ENCODE measurements around the gene EXOC6.
A peak's percentile ranks its signal among the peaks of the same experiment; 100 is the strongest.

The EXOC6 gene

DNA sequence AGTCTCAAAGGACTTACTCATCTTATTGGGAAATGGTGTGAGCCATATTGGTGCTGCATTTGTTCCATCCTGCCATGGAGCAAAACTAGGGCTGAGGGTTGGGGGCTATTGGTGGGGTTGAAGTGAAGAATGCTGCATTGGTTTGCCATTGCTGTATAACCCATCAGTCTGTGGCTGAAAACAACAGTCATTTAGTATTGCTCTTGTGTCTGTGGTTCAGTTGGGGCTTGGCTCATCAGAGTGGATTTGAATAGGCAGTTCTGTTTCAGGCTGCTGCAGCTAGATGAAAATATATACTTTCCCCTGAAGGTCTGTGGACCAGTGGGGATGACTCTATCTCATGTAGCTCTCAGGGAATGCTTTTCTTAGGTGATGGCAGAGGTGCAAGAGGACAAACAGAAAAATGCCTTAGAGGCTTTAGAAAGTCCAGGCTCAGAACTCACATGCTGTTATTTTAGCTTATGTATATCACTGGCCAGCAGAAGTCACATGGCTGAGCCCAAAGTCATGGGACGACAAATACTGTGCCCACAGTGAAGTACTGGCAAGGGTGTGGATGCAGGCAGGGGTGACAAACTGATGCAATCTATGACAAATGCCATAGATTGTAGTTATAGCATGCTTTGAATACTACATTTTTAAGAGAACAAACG is 15.2 kb upstream of the EXOC6 start:
- no peak for DNase-seq

DNA sequence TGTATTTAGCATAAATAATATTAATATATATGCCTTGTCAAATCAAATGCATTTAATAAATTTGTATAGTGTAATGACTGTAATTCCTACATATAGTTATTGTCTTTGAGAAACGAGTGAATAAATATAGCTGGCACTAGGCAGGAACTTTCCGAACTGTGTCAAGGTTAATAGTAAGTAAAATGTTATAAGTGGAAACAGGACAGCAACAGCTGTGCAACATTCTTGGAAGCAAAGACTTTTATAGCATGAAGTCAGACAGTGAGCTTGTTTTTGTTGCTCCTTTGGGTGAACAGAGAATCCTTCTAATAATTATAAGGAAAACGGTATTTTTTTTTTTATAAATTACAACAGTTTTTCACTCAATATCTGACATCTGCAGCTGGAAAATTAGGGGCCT is 14.0 kb upstream of the EXOC6 start:
- DNase-seq = no peak

DNA sequence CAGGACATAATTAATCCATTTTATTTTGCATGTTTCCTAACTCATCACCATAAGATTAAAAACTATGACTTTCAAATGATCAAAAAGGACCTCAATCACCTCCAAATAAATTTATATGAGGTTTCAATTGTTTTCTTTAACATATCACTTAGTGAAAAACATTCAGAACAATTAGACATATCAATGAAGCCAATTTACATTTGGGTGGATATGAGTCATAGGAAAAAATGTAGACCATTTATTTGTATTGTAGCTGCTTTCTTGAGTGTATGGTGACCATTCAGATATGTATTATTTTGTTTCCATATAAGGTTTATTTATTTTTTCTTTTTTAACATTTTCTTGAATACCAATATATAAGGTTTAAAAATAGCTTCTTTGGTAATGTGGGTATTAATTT is 13.3 kb upstream of the EXOC6 start:
- DNase-seq = no peak

DNA sequence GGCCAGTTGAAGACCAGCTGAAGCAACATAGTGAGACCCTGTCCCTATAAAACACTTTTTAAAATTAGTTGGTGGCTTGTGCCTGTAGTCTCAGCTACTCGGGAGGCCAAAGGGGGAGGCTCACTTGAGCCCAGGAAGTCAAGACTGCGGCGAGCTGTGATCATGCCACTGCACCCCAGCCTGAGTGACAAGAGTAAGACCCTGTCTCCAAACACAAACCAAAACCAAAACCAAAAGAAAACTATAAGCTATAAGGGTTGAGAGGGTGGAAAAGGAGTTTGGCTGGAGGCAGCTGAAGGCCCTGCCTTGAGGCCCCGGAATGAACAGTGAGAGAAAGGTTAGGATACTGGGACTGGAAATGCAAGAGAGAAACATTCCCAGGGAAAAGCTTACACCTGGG is 10.9 kb upstream of the EXOC6 start:
- no peak for DNase-seq

DNA sequence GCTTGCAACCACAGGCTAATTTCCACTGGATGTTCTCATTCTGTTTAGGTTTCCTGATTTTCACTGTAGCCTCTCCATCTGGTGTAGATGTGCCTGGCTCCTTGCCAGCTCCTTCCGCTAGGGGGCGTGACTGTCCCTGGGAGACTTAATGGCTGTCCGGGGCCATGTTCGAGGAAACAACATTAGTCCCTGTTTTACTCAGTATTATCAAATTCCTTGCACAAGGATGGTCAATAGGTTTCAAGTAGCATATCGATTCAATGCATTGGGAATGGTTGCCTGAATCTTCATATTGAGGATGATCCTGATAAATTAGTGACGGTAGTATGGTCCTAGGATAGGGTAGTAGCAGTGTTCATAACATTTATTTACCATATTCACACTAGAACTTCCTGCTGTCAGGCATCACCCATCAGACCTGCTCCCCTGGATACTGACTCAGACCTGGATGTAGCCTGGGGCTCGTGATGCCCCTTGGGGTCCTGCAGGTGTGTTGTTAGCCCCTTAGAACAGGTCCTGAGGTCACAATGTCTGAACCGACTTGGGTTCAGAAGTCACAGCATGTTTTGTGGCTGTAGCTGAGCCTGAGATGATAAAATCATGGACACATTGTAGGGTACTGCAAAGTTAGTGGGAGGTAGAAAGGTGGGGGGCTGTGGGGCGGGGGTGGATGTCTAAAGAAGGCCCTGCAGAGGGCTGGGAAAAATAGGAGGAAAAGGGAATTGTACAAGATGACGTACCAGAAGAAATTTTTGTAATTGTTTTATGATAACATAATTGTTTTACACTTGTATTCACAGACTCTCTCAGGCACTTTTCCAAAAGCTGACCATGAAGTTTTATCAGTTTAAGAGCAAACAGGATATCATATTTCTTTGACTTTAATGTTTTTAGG is 8.9 kb upstream of the EXOC6 start:
- DNase-seq = peak; percentile 73

DNA sequence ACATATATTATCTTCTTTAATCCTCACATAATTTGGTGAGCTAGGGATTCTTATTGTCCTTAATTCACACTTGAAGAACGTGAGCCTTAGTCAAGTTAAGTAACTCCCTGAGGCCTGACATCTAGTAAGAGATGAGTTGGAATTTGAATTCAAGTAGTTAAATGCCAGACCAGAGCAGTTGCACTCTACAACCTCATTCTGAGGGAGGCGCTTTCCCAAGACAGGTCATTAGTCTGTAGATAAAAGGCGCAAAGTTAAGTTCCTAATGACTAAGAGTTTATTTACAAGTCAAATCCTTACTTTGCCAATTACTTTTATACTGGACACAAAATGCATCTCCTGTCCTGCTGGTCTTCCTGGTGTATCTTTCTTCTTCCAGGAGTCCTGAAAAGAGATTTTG is 3.6 kb upstream of the EXOC6 start:
- no peak for DNase-seq

DNA sequence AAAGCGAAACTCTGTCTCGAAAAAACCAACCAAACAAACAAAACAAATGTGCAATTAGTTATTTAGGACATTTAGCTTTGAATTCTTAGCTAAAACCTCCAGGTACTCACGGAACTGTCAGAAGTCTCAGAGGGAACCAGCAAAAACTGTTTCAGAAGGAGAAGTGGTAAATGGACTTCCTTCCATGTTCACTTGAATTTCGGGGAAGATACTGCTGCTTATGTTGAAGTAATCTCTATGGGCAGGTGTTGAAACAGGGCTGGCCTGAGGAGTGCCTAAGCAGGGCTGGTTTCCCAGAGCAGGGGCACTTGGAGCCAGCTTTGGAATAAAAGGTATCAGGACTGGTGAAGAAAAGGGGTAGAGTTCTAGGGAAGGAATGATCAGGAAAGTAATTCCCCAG is 2.4 kb upstream of the EXOC6 start:
- DNase-seq = no peak

DNA sequence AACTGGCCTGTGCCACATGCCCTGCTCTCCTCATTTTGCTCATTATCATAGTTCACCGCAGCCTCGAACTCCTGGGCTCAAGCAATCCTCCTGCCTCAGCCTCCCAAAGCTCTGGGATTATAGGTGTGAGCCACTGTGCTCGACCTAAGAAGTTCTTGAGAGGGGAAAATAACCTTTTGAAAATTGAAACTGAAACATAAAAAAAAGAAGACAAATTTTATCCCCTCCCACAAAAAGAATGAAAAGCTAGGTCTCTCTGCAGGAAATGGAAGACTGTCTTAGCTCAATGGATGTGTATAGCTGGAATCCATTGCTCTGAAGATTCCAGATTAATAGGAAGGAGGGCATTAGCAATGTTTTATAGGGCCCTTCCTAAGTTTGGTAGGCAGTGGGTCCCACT is 2.0 kb upstream of the EXOC6 start:
- DNase-seq = no peak

DNA sequence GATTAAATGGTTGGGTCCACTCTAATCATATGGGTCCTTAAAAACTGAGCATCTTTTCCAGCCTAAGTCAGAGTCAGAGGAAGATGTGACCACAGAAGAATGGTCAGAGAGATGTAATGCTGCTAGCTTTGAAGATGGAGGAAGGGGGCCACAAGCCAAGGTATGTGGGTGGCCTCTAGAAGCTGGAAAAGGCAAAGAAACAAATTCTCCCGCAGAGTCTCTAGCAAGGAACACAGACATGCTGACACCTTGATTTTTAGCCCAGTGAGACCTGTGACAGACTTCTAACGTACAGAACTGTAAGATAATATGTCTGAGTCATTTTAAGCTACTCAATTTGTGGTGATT is 1.5 kb upstream of the EXOC6 start:
- DNase-seq = no peak

DNA sequence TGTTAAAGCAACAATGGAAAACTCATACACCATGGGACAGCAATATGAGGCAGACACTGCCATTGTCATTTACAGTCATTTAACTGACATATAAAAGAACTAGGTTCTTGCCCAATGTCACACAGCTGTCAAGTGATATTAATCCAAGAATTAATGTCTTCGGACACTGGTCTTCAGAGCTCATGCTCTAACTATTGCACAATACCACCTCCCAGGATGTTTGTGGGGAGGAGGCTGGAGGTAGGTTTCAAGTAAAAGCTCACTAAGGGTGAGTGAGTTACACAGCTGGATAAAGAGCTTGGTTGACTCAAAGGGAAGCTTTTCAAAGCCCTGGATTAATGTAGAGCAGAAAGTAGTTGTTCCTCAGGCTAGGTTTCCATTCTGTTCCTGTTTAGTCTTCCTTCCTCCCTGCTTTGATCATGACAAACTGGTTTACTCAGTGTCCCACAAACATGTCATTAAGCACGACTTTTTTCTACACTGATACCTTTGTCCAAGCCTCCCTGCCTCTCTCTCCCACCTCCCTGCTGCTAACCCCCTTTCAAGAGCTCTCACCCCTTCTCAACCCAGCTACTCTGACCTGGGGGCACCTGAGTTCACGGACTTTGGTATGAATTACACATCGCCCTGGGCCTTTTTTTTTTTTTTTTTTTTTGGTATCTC is 987 bp upstream of the EXOC6 start:
- no peak for DNase-seq

DNA sequence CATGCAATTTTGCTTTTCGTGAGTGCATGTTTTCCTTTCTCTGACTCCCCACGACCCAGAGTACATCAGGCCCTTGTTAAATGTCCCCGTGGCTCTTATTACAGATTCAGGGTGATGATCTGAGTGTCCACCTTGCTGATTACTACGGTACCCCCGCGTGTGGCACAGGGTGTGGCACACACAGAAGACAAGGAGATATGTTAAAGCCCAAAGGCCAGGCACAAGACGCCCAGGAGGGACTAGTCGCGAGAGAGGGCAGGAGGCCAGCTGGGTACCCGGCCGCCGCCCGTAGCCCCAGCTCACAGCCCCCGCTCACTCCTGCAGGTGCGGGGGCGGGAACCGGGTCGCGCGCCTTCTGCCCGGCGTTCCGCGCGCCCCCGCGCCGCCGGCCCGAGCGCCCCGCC is 281 bp upstream of the EXOC6 start:
- no peak for DNase-seq

DNA sequence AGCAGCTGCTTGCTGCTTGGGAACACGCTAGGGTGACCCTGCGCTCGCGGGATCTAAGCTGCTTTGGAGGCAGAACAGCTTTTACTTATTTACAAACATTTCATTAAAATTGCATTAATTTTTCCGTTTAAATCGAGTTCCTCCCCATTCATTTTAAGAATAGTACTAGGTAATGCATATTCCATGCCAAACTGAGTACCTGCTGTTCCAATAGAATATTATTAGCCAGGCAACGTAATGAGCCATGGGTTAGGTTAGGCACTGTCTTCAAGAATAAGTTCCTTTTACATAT is 860 bp downstream of the EXOC6 start:
- no peak for DNase-seq

DNA sequence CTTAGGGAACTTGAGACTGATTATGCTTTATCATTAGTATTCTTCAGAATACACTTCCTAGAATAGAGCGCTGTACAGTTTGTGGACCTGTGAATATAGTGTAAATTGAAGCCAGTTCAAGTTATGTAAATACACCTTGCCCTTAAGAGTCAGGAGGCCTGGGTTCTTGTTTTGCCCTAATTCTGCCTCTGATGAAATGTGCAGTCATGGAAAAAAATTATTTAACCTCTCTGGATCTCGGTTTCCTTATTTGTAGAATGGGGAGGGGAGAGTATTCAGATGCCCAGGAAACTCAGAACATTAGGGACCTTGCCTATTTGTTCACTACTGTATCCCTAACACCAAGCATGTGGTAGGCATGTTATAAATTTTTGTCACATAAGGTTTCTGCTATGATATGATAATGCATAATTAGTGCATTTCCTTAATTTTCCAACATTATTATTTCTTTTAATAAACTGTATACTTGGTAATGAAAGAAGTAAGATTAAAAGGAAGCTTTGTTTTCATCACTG is 1.3 kb downstream of the EXOC6 start:
- no peak for DNase-seq

DNA sequence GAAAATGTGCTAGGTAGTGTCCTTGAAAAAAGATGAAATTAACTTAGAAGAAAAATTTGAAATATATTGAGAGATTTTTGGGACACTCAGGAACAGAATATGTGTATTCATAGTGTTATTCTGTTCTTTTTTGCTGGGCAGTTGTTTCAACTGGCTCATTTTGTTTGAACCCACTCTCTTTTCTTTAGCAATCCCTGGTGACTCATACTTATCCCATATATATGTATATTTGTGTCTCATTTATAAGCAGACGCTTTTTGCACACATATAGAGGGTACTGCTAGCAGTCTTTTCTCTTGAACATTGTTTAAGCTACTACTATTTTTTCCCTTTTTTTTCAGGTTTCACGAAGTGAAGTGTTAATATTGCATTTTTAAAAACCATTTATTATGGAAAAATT is 1.9 kb downstream of the EXOC6 start:
- no peak for DNase-seq

DNA sequence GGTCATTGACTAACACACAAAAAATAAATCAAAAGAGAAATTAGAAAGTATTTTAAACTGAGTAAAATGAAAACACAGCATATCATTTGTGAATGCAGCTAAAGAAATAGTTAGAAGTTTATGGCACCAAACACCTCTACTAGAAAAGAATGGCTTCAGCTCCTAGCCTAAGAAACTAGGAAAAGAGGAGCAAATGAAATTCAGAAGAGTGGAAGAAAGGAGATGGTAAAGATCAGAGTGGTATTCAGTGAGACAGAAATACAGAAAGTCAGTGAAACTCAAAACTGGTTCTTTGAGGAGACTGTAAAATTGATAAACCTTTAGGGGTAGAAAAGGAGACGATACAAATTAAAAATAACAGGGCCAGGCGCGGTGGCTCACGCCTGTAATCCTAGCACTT is 2.7 kb downstream of the EXOC6 start:
- no peak for DNase-seq

DNA sequence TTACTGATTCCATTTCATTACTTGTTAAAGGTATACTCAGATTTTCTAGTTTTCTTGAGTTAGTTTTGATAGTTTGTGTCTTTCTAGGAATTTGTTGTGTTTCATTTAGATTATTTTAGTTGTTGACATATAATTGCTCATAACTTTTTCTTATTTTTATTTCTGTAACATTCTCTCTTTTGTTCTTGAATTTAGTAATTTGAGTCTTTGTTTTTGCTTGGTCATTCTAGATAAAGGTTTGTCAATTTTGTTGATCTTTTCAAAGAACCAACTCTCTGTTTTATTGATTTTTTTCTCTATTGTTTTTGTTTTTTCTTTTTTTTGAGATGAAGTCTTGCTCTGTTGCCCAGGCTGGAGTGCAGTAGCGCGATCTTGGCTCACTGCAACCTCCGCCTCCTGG is 7.2 kb downstream of the EXOC6 start:
- no peak for DNase-seq

DNA sequence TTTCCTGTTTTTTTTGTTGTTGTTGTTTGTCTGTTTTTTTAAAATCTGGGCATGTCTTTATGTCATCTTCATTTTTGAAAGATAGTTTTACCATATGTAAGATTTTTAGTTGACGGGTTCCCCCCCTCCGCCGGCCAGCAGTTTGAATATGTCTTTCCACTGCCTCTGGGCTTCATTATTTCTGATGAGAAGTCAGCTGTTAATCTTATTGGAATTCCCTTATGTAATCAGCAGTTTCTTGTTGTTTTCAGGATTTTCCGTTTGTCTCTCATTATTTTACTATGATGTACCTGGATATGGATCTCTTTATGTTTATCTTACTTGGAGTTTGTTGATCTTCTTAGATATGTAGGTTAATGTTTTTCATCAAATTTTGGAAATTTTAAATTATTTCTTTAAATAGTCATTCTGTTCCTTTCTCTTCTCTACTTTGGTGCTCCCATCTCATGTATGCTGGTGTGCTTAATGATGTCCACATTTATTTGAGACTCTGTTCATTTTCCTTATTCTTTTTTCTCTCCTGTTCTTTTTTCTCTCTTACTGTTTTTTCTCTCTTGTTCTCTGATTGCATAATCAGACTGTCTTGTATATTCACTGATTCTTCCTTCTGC is 9.7 kb downstream of the EXOC6 start:
- no peak for DNase-seq

DNA sequence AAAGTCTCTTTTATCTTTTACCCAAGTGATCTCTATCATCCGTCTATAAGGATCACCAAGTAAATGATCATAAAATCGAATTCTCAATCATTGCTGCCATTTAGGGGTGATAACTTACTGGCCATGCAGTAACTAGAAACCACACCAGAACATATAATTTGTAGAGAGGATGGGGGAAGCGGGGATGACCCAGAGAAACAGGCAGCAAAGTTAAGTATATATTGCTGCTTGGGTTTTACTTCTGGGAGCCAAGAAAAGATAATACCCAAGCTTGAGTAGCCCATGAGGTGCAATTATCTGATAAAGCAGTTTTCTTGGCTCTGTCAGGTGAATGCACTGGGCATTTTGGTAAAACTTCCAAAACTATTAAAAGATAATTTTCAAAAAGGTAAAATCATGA is 18.9 kb downstream of the EXOC6 start:
- DNase-seq = no peak

DNA sequence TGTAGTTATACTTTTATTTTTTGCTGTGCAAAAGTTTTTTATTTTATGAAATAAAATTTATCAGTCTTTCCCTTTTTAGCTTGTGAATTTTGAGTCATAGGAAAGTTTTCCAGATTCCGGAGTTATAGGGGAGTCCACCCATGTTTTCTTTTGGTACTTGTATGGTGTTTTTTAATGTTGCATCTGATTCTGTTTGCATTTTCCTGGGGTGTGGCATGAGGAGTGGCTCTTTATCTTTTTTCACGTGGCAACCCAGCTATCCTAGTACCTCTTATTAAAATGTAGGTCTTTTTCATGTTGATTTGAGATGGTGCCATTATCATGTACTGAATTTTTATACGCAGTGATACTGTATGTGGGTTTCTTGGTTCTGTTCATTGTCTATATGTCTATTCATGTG is 19.7 kb downstream of the EXOC6 start:
- DNase-seq = no peak

DNA sequence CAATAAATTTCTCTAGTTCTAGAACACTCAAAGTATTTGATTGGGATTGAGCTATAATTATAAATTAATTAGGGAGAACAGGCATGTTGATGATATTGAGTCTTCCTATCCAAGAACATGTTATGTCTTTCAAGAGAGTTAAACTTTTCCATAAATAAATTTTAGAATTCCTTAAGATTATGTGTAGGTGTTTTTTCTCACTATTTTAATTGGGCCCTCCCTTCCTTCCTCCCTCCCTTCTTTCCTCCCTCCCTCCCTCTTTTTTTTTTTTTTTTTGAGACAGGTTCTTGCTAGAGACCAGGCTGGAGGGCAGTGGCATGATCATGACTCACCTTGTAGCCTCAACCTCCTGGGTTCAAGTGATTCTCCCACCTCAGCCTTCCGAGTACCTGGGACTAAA is 20.2 kb downstream of the EXOC6 start:
- no peak for DNase-seq

DNA sequence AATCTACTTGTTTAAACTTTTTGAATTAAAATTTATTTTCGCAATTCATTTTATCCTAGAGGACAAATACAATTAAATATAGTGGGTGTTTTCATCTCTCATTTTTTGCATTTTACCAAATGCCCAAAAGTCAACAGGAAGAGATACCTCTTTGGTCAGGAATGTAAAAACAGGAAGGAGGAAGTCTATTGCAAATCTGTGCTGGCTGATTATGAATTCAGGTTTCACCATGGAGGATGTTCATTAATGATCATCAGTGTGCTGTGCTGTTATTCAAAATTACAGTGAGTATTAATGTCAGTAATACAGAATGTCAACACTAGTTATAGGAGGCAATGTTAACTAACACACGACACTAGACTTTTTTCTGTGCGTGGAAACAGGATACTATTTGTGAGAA is 24.7 kb downstream of the EXOC6 start:
- no peak for DNase-seq

DNA sequence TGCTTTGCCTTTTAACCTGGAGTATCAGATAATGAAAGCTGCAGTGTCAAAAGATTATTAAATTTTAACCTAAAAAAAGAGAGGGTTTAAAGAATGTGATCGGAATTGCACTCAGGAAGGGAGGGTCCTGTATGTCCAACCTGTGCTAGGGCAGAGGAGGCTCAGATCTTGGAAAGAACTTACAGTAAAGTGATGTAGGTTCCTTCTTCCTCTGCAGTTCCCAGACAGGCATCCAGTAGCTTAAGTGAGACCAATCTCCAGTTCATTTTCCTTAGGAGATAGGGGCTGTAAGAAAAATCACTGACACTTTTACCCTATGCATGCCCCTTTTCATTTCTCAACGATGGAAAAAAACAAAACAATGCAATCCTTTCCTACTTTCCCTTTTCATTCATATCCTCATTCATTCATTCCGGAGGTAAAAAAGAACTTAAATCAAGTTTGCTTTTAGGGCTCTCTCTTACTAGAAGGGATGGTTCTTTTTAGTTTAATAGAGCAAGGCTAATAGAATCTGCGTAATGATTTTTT is 28.3 kb downstream of the EXOC6 start:
- no peak for DNase-seq

DNA sequence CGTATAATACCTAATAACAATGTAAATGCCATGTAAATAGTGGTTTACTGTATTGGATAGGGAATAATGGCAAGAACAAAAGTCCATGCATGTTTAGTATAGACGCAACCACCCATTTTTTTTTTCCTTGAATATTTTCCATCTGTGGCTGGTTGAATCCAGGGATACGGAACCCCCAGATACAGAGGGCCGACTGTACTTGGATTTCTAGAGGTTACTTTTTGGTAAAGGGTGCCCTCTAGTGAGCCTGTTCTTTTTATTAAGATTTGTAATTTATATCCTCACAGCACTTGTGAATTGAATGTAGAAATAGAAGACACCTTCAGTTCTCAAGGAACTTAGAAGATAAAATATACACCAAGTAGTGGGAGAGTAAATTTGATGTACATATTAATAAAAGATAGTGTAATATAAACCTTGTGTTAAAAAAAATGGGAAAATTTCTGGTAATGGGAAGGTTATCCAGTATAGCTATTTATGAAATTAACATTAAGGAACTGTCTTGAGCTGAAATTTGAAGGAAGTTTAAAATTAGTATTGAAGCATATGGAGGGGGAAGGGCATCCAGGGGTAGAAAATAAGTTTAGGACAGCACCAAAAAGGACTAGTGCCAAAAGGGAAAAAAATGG is 32.0 kb downstream of the EXOC6 start:
- no peak for DNase-seq

Measured in right hindlimb (tissue), 1 donor.